ENCODE measurements around the gene CEP350.
"Not testable (repeated sequence)": the region's sequence is repeated elsewhere in the genome, so short reads cannot be mapped to it uniquely, and the experiment has no call there.

The CEP350 gene

GRCh38 chr1:179984101-179984500 is 29.5 kb downstream of the CEP350 start:
- no peak for DNase-seq
- ATAC-seq, result no peak

- no peak for ATAC-seq
- DNase-seq, result no peak
These were observed 30.3 kb downstream of the CEP350 start for GRCh38 chr1:179984942-179985341.

GRCh38 chr1:179990847-179991246 is 36.2 kb downstream of the CEP350 start:
- no peak for DNase-seq
- no peak for ATAC-seq

GRCh38 chr1:179995576-179995975 is 41.0 kb downstream of the CEP350 start:
- no peak for DNase-seq
- ATAC-seq, result no peak

DNA sequence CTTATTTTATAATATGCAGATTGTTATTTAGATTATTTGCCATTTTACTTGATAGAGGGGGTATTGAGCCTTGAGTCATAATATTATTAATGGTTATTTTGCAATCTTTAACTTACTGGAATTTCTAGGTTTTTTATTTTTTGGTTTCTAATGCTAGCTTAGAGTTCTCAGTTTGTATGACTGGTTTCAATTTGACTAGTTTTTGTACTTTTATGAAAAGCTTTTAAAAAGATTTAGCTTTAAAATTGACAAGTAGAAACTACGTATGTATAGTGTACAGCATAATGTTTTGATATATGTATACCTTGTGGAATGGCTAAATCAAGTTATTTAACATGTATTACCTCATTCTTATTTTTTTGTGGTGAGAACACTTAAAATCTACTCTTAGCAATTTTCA is 41.5 kb downstream of the CEP350 start:
- ATAC-seq (no peak), DNase-seq (no peak)

DNA sequence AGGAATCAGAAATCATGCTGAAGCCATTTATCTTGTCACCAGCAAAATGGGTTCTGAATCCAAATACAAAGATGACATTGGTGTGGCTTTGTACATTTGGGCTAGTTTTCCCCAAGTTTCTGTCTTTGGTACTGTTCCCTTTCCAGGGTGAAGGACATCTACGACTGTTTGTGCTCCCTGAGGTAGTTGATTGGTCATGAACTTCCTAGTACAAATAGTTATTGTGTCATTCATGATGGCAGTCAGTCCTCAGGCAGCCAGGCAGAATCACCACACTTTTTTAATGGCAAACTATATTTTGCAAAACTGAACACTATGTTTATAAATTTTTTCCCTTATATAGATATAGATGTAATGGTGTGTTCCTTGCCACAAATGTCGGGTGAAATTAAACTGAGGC is 46.0 kb downstream of the CEP350 start:
- no peak for ATAC-seq
- no peak for DNase-seq

- ATAC-seq, result no peak
These were observed 47.8 kb downstream of the CEP350 start for GRCh38 chr1:180002437-180002836.

GRCh38 chr1:180003026-180003695 is 48.6 kb downstream of the CEP350 start:
- DNase-seq, result no peak
- no peak for ATAC-seq

More at GRCh38 chr1:180002437-180002836, 47.8 kb downstream of the CEP350 start:
- no peak for DNase-seq

DNA sequence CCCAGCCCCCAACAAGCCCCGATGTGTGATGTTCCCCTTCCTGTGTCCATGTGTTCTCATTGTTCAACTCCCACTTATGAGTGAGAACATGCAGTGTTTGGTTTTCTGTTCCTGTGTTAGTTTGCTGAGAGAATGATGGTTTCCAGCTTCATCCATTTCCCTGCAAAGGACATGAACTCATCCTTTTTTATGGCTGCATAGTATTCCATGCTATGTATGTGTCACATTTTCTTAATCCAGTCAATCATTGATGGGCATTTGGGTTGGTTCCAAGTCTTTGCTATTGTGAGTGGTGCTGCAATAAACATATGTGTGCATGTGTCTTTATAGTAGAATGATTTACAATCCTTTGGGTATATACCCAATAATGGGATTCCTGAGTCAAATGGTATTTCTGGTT is 52.2 kb downstream of the CEP350 start:
- not testable (repeated sequence) for ATAC-seq, DNase-seq

- DNase-seq (no peak), ATAC-seq (no peak)
These were observed 65.4 kb downstream of the CEP350 start for GRCh38 chr1:180020017-180020416.

- no peak for DNase-seq
- no peak for ATAC-seq
These were observed 71.9 kb downstream of the CEP350 start for GRCh38 chr1:180026556-180026955.

GRCh38 chr1:180027949-180028445 is 73.4 kb downstream of the CEP350 start:
- DNase-seq (no peak), ATAC-seq (no peak)

GRCh38 chr1:180028864-180029263 is 74.3 kb downstream of the CEP350 start:
- no peak for ATAC-seq

DNA sequence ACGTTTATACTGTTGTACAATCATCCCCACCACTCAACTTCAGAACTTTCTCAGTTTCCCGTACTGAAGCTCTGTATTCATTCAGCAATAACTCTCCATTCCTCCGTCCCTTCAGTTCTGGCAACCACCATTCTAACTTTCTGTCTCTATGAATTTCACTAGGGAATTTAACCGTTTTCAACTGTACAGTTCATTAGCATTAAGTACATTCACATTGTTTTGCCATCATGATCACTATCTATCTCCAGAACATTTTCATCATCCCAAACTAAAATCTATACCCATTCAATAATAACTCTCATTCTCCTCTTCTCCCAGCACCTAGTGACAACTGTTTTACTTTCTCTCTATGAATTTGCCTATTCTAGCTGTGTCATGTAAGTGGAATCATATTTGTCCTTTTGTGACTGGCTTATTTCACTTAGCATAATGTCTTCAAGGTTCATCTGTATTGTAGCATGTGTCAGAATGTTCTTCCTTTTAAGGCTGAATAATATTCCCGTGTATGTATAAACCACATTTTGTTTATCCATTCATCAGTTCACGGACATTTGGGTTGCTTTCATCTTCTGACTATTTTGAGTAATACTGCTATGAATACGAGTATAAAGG is 75.0 kb downstream of the CEP350 start:
- DNase-seq, result no peak

More at GRCh38 chr1:180028864-180029263, 74.3 kb downstream of the CEP350 start:
- no peak for DNase-seq

DNA sequence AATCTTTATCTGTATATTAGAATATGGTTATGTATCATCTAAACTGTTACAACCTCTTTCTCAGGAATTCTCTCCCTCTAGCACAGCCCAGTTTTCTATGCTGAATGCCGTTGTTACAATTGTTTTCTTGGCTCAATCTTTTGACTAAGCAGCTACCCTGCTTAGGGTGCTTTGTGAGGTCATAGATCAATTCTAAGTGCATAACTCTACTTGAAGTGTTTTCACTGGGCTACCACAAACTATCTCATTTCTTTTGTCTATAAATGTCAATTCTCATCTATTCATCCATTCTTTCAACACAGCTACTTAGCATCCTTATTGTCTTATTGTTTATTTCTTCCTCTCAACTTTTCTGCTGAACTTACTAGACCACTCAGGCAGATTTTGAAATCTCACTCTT is 77.1 kb downstream of the CEP350 start:
- no peak for ATAC-seq
- no peak for DNase-seq

More for the DNA sequence above, 75.0 kb downstream of the CEP350 start:
- no peak for ATAC-seq

- DNase-seq, result no peak
- no peak for ATAC-seq
These were observed 78.8 kb downstream of the CEP350 start for GRCh38 chr1:180033390-180033789.

- ATAC-seq (no peak), DNase-seq (no peak)
These were observed 85.4 kb downstream of the CEP350 start for GRCh38 chr1:180040034-180040433.

DNA sequence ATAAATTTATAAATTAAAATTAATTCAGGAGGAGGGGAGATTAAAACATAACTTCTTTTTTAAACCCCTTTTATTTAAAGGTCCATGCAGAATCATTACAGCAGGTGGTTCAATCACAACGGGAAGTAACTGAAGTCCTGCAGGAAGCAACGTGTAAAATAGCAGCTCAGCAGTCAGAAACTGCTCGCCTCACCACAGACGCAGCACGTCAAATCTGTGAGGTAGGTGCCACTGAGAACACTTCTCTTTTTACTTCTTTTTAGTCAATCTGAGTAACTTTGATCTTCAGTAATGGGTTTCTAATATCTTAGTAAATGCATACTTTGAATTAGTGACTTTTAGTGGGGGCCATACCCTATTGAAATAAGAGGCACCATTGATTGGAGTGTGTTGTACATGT is 87.0 kb downstream of the CEP350 start:
- ATAC-seq (no peak), DNase-seq (no peak)

- ATAC-seq (no peak), DNase-seq (no peak)
These were observed 88.5 kb downstream of the CEP350 start for GRCh38 chr1:180042988-180043622.

- no peak for ATAC-seq
These were observed 89.2 kb downstream of the CEP350 start for GRCh38 chr1:180043785-180044184.

GRCh38 chr1:180046674-180047073 is 92.1 kb downstream of the CEP350 start:
- no peak for DNase-seq
- ATAC-seq, result no peak

More at GRCh38 chr1:180043785-180044184, 89.2 kb downstream of the CEP350 start:
- no peak for DNase-seq

GRCh38 chr1:180053594-180054567 is 99.3 kb downstream of the CEP350 start:
- ATAC-seq (no peak), DNase-seq (no peak)
